ENCODE measurements around the gene PPTC7.

DNA sequence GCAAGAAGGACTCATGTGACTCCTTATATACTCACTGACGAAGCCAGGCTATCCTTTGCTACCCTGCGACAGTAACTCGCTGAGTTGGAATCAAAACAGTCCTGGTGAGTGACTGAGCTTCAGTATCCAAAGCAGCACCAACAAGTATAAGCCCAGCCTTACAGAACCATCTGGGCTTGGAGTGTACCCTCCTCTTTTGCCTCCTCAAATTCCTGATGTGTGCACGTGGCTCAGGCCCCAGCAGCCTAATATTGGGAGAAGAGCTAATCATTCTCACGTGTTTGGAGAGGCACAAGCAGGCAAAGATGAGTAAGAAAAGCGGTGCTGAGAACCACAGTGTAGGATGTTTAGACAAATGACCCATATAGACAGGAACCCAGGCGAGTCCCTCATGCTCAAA lies 34.4 kb downstream of the PPTC7 start:
- TF ChIP-seq, protein P1, sequence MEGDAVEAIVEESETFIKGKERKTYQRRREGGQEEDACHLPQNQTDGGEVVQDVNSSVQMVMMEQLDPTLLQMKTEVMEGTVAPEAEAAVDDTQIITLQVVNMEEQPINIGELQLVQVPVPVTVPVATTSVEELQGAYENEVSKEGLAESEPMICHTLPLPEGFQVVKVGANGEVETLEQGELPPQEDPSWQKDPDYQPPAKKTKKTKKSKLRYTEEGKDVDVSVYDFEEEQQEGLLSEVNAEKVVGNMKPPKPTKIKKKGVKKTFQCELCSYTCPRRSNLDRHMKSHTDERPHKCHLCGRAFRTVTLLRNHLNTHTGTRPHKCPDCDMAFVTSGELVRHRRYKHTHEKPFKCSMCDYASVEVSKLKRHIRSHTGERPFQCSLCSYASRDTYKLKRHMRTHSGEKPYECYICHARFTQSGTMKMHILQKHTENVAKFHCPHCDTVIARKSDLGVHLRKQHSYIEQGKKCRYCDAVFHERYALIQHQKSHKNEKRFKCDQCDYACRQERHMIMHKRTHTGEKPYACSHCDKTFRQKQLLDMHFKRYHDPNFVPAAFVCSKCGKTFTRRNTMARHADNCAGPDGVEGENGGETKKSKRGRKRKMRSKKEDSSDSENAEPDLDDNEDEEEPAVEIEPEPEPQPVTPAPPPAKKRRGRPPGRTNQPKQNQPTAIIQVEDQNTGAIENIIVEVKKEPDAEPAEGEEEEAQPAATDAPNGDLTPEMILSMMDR (IDR thresholded peaks at IDR 0.05; ENCODE audit: borderline replicate concordance, extremely low read depth, low read length, poor library complexity, severe bottlenecking), result no peak
- TF ChIP-seq EZH2 (IDR thresholded peaks at IDR 0.05; ENCODE audit: borderline replicate concordance, low read depth, low read length, severe bottlenecking), result no peak
